ACHN (cell line): ENCODE data around the gene TPM1.

Experiments used
- DNase-seq: peaks from one replicate; pipeline ENCODE4 v3.0.0-alpha.2; 2015
- in situ Hi-C: cut with HindIII; loops from 2 replicates; pipeline ENCODE4 v1.10.0; 2017; ENCODE audit warnings: low sequenced_read_pairs, low pct_ligation_motif_present, low pct_unique_long_range_greater_than_20kb

Gene TPM1

DNA sequence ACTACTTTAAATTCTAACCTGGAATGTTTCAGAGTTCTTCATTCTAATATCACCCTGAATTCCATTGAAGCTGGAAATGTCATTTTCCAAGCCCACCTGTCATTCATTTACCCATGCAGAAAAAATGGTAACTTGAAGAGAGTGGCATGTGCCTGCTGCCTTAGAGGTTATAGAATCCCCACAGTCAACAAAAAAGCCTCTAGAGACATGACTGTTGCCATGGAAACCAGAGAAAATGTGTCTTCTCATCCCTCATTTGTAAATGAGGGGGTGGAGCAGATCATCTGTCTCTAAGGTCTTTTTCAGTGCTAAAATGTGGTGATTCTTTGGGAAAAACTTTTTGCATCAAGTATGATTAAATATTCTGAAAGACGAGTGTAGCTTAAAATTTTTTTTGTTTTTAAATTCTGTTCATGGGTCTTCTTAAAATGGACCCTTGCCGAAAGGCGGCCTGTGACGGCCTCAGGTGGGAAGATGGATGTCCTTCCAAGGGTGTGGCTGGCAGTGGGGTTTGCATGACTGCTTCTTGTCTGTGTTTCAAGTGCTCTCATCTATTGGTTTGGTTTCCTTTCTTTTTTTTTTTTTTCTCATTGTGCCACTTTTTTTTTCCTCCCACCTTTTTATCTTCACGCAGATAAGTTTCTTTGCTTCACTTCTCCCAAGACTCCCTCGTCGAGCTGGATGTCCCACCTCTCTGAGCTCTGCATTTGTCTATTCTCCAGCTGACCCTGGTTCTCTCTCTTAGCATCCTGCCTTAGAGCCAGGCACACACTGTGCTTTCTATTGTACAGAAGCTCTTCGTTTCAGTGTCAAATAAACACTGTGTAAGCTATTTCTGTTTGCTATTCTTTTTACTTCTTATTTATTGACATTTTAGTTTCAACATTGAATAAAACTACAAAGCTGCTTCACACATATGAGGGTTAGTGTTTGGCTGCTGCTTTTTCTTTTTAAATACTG, 23.0 kb downstream of the TPM1 start:
- peak; percentile 28 for DNase-seq
- in situ Hi-C loops = no loop called here

DNA sequence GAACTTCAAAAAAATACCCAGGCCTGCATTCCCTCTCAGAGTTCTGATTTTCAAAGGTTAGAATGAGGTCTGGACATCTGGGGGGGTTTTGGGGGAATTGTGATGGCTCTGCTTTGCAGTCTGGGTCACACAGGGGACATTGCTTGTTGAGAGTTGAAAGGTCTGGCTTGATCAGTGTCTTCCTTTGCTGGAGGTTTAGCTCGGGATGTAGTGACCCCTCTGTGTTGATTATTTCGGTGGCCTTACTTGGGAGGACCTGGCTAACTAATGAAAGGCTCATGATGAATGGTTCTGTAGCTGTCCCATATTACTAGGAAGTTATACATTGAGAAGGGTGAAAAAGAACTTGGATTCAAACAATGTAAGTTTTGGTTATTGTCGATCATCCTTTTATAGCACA, 23.7 kb downstream of the TPM1 start:
- peak; percentile 9 for DNase-seq
- in situ Hi-C loops = no loop called here

DNA sequence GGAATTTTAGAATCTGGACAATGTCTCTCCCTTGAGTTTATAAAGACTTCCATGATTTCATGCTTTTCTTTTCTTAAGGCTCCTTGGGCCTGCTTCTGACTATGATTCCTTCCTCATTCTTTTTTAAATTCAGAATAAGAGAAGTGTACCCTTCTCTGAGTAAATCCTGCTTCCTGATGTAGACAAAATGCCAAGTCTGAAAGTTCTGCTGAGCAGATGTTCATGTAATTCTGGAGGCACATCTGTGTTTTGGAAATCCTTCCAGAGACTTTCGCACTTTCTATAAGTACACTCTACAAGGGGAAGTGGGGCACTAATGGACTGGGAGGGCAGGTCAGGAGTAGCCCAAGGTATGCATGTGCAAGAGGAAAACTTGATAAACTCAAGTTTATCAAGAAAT, 24.8 kb downstream of the TPM1 start:
- in situ Hi-C loops = no loop called here
- DNase-seq = no peak

DNA sequence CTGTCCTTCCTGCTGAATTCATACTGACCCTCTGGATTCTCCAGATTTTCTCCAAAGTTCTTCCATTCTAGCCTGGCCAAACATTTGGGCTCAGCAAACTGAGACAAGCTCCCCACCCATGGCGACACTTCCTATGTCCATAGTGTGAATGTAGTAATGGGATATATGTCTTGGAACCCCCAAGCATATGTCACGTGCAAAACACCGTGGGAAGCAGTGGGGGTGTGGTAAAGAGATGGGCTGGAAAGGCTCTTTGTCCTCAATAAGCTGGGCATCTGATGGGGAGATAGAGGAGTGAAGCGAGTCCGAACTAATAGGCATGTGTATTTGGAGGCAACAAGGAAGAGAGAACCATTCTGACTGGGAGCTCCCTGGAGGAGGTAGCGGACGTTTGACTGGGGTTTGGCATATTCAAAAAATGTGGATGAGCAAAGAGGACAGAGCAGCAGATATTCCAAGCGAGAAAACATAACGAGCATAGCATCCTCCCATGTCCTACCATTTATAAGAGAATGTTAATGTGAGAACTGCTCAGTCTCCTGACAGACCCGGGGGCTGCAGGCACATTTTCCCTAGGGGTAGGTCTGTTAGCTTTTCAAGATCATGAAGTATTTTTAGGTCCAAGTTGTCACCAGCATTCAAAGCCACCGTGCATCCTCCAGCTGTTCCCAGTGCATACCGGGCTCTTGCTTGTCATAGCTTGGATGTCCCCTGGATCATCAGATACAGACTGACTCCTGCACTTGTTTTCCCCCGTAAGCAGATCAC, 25.6 kb downstream of the TPM1 start:
- in situ Hi-C loops = no loop called here
- peak; percentile 7 for DNase-seq

- DNase-seq = peak; percentile 24
- in situ Hi-C loops = no loop called here
Measured at GRCh38 chr15:63069616-63070090, 27.1 kb downstream of the TPM1 start.

GRCh38 chr15:63070681-63071129, 28.2 kb downstream of the TPM1 start:
- in situ Hi-C loops = no loop called here
- peak; percentile 16 for DNase-seq

- peak; percentile 15 for DNase-seq
- in situ Hi-C loops = no loop called here
Measured at GRCh38 chr15:63071288-63071909, 28.9 kb downstream of the TPM1 start.

GRCh38 chr15:63072023-63072650, 29.6 kb downstream of the TPM1 start:
- in situ Hi-C loops = no loop called here
- DNase-seq = peak; percentile 10

GRCh38 chr15:63072809-63073277, 30.3 kb downstream of the TPM1 start:
- DNase-seq = peak; percentile 29
- in situ Hi-C loops = no loop called here

GRCh38 chr15:63073497-63074172, 31.1 kb downstream of the TPM1 start:
- peak; percentile 43 for DNase-seq
- in situ Hi-C loops = no loop called here

DNA sequence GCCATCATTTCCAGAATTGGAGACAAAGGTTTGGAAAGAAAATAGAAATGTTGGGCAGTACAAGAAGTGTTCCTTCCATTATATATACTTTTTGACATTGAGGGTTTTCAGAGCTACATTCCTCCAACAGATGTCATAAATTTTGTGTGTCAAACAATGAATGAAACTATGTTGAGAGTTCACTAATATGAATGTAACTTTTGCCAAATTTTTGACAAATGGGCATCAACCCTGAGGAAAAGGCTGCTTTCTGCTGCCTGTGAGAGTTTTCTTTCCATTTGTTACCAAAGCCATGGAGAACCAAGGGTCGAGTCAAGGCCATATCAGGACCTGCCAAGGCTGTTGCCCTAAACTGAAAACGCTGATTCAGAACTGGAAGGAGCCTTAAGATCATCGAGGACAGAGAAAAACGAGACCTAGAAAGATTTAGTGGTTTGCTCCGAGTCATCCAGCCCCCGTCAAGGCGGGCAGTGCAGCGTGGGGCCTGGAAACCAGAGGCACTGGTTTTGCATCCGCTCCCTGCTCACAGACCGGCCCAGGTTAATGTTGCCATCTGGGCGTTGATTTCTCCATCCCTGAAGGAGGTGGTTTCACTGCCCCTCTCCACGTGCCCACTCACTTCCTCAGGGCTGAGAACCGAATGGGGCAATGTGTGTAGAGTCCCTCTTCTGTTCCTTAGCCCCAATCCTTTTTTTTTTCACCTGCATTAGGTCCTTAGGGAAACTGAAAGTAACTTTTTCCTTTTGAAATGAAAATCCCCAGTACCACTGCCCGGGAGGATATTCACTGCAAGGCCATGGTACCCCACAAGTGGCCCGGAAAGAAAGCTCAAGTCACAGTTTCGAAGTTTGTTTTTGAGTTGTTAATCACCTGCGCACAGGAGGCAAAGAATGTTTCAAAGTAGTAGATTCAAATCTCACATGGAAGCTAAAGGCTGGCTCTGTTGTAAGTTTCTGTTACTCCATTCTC, 32.8 kb downstream of the TPM1 start:
- in situ Hi-C loops = no loop called here

GRCh38 chr15:63075984-63076713, 33.6 kb downstream of the TPM1 start:
- in situ Hi-C loops = no loop called here

More for the DNA sequence above, 32.8 kb downstream of the TPM1 start:
- peak; percentile 15 for DNase-seq

DNA sequence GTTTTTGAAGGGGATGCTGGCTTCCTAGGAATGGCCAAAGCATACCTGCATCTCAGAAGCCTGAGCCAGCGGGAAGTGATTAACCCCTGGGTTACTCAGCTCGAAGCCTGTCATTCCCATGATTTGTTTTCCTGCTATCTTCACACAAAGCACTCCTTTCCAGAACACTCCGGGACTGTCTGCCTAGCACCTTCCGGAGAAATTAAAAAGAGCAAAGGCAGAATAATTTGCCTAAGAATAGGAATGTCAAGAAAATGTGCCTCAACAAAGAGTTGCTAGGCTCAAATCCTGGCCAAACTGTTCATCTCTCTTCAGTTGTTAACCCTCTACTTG, 34.1 kb downstream of the TPM1 start:
- in situ Hi-C loops = no loop called here
- DNase-seq = no peak

More at GRCh38 chr15:63075984-63076713, 33.6 kb downstream of the TPM1 start:
- no peak for DNase-seq

GRCh38 chr15:63077952-63078351, 35.4 kb downstream of the TPM1 start:
- no peak for DNase-seq

GRCh38 chr15:63079947-63080626, 37.5 kb downstream of the TPM1 start:
- in situ Hi-C loops = no loop called here
- peak; percentile 81 for DNase-seq

More at GRCh38 chr15:63077952-63078351, 35.4 kb downstream of the TPM1 start:
- in situ Hi-C loops = no loop called here
